Suprapubic skin (tissue), 3 donors: ENCODE results near the gene BORCS6.

ENCODE experiments used
- POLR2AphosphoS5 ChIP-seq, 3 donors: sonication (generic); formaldehyde crosslinking; IDR thresholded peaks; one replicate each; pipeline ENCODE4 v1.6.1; 2017; ENCODE audit warnings: antibody characterized with exemption in 3 of 3
- TF ChIP-seq, protein P1 (sequence below), 2 donors: fragments of 200-600 bp in 1 of 2; fragments of 450-650 bp in 1 of 2; sonication (generic) in 1 of 2; IDR thresholded peaks; one replicate each; pipeline ENCODE4 v1.5.1; 2016 to 2019; ENCODE audit warnings: antibody characterized with exemption in 2 of 2, mild to moderate bottlenecking in 1 of 2, moderate library complexity in 1 of 2

DNA sequence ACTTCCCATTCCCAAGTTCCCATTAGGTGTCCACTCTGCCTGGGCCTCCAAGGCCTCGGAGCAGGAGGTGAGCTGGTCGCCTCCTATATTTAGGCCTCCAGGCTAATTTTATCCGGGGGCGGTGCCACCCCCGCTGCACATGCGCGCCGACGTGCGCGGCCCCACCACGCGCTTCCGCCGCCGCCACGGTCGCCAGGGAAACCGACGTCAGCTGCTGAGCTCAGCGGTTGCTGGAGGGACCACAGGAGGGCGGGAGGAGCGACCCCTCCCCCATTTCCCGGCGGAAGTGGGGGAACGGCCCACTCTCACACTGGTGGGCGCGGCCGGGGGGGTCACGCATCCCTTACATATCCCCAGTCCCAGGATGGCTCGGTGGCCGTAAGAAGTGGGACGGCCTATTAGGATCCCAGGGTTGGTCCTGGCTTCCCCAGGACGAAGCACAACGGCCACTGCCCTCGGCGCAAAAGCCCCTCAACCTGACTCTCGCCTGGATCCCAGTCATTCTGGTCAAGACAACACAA, 38.8 kb downstream of the BORCS6 start:
- TF ChIP-seq, protein P1, sequence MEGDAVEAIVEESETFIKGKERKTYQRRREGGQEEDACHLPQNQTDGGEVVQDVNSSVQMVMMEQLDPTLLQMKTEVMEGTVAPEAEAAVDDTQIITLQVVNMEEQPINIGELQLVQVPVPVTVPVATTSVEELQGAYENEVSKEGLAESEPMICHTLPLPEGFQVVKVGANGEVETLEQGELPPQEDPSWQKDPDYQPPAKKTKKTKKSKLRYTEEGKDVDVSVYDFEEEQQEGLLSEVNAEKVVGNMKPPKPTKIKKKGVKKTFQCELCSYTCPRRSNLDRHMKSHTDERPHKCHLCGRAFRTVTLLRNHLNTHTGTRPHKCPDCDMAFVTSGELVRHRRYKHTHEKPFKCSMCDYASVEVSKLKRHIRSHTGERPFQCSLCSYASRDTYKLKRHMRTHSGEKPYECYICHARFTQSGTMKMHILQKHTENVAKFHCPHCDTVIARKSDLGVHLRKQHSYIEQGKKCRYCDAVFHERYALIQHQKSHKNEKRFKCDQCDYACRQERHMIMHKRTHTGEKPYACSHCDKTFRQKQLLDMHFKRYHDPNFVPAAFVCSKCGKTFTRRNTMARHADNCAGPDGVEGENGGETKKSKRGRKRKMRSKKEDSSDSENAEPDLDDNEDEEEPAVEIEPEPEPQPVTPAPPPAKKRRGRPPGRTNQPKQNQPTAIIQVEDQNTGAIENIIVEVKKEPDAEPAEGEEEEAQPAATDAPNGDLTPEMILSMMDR (IDR thresholded peaks at IDR 0.05) = no peak
- peak in 2 of 3 donors; percentile 83 to 86 for TF ChIP-seq POLR2AphosphoS5 (IDR thresholded peaks at IDR 0.05)
